Memory B cell (primary cell): ENCODE measurements around the gene CAMK1D.
"Not testable (repeated sequence)": the region's sequence is repeated elsewhere in the genome, so short reads cannot be mapped to it uniquely, and the experiment has no call there.

Source experiments
- ATAC-seq: fragments of 150-1000 bp; cut with Tn5 transposase; 2 replicates; pipeline ENCODE4 v1.10.0; 2021; ENCODE audit warnings: low read depth, mild to moderate bottlenecking, moderate library complexity
- DNase-seq, 2 donors: peaks; one replicate each; pipeline ENCODE4 v3.0.0; 2022; ENCODE audit warnings: low spot score in 2 of 2
- H3K27ac Mint-ChIP-seq: one replicate; pipeline ENCODE4 v1.8.0; 2022; ENCODE audit warnings: mild to moderate bottlenecking, moderate library complexity, mixed read lengths
- H3K27me3 Mint-ChIP-seq: one replicate; pipeline ENCODE4 v1.8.0; 2022; ENCODE audit warnings: mixed read lengths
- H3K36me3 Mint-ChIP-seq: one replicate; pipeline ENCODE4 v1.8.0; 2022; ENCODE audit warnings: mild to moderate bottlenecking, mixed read lengths
- H3K4me1 Mint-ChIP-seq: one replicate; pipeline ENCODE4 v1.8.0; 2022; ENCODE audit warnings: mixed read lengths
- H3K4me3 Mint-ChIP-seq: one replicate; pipeline ENCODE4 v1.8.0; 2022; ENCODE audit warnings: mild to moderate bottlenecking, moderate library complexity, mixed read lengths
- H3K9me3 Mint-ChIP-seq: one replicate; pipeline ENCODE4 v1.8.0; 2022; ENCODE audit warnings: mixed read lengths

The CAMK1D gene

GRCh38 chr10:12533151-12533550 is 183.8 kb downstream of the CAMK1D start:
- Mint-ChIP-seq H3K36me3 (peaks cover 18% of the 10 kb centered on the region), H3K27ac (peak overlapping the region; percentile 35), H3K27me3 (no peaks in the 10 kb centered on the region), H3K4me3 (no peak overlapping the region), H3K4me1 (peaks cover 23% of the 10 kb centered on the region), H3K9me3 (peaks cover 2% of the 10 kb centered on the region)
- ATAC-seq: no peak
- DNase-seq: no peak

DNA sequence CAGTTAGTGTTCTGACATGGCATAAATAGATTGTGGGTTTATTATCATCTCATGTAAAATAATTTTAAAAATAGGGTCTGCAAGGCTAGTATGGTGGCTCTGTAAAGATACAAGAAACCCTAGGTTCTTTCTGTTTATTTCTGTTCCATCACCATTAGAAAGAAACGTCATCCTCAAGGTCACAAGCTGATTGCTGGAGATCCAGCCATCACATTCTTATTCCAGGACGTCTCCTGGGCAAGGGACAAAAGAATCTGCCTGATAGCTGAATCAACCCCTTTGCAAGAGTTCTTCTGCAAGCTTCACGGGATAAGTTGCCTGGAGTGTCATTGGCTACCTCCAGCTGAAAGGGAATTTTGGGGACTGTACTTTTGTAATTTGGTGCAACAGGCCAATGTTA is 184.4 kb downstream of the CAMK1D start:
- DNase-seq: no peak
- Mint-ChIP-seq H3K4me1 (peaks cover 27% of the 10 kb centered on the region), H3K27ac (peak overlapping the region; percentile 35), H3K27me3 (no peaks in the 10 kb centered on the region), H3K4me3 (no peak overlapping the region), H3K36me3 (peaks cover 20% of the 10 kb centered on the region), H3K9me3 (peaks cover 2% of the 10 kb centered on the region)
- ATAC-seq: no peak

- DNase-seq: no peak
- no peak for ATAC-seq
- H3K27ac Mint-ChIP-seq: peak overlapping the region; percentile 84
- peaks cover 20% of the 10 kb centered on the region for H3K36me3 Mint-ChIP-seq
- peaks cover 29% of the 10 kb centered on the region for H3K4me1 Mint-ChIP-seq
- H3K9me3 Mint-ChIP-seq: peaks cover 2% of the 10 kb centered on the region
- H3K4me3 Mint-ChIP-seq: no peak overlapping the region
- H3K27me3 Mint-ChIP-seq: no peaks in the 10 kb centered on the region
Observed at GRCh38 chr10:12534824-12535223, 185.5 kb downstream of the CAMK1D start.

- H3K4me1 Mint-ChIP-seq: peaks cover 36% of the 10 kb centered on the region
- no peak for ATAC-seq
- H3K27ac Mint-ChIP-seq: peak overlapping the region; percentile 84
Observed at GRCh38 chr10:12535656-12536055, 186.3 kb downstream of the CAMK1D start.

DNA sequence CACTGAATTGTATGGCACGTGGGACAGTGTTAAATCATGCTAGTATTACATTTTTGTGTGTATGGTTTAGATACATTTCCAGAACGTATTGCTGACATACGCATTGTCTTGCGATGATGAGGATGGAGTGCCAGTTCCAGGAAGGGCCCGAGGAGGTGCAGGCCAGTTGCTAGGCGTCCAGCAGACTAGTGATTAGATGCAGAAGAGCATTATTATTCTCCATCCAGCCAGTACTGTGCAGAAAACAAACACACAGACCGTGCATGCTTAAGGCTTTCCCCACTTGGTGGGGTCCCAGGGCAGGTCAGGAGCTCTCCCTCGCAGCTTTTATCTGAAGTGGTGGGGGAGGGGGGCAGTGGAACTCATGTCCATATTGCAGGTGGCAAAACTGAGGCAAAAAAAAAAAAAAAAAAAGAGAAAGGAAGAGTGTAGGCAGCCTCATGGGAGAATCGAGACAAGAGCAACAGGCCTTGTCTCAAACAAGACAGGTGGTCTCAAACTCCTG is 189.2 kb downstream of the CAMK1D start:
- H3K27me3 Mint-ChIP-seq: no peaks in the 10 kb centered on the region
- ATAC-seq (no peak), DNase-seq (no peak)
- H3K27ac Mint-ChIP-seq: peak overlapping the region; percentile 62
- no peak overlapping the region for H3K4me3 Mint-ChIP-seq
- H3K36me3 Mint-ChIP-seq: peaks cover 12% of the 10 kb centered on the region
- H3K4me1 Mint-ChIP-seq: peaks cover 38% of the 10 kb centered on the region
- peaks cover 1% of the 10 kb centered on the region for H3K9me3 Mint-ChIP-seq

More at GRCh38 chr10:12535656-12536055, 186.3 kb downstream of the CAMK1D start:
- Mint-ChIP-seq H3K27me3 (no peaks in the 10 kb centered on the region), H3K9me3 (peaks cover 2% of the 10 kb centered on the region), H3K4me3 (no peak overlapping the region), H3K36me3 (peaks cover 20% of the 10 kb centered on the region)
- DNase-seq: no peak

- Mint-ChIP-seq H3K4me1 (peaks cover 42% of the 10 kb centered on the region), H3K4me3 (no peak overlapping the region), H3K27me3 (no peaks in the 10 kb centered on the region), H3K36me3 (peaks cover 10% of the 10 kb centered on the region), H3K9me3 (peaks cover 1% of the 10 kb centered on the region), H3K27ac (peak overlapping the region; percentile 62)
- ATAC-seq (no peak), DNase-seq (no peak)
Observed at GRCh38 chr10:12539350-12540164, 190.2 kb downstream of the CAMK1D start.

GRCh38 chr10:12540341-12540781 is 191.0 kb downstream of the CAMK1D start:
- H3K27ac Mint-ChIP-seq: peak overlapping the region; percentile 62
- H3K4me3 Mint-ChIP-seq: no peak overlapping the region
- peaks cover 40% of the 10 kb centered on the region for H3K4me1 Mint-ChIP-seq
- ATAC-seq (no peak), DNase-seq (no peak)
- H3K9me3 Mint-ChIP-seq: peaks cover 3% of the 10 kb centered on the region
- H3K27me3 Mint-ChIP-seq: no peaks in the 10 kb centered on the region
- peaks cover 15% of the 10 kb centered on the region for H3K36me3 Mint-ChIP-seq

GRCh38 chr10:12541446-12542067 is 192.2 kb downstream of the CAMK1D start:
- H3K4me3 Mint-ChIP-seq: no peak overlapping the region
- H3K9me3 Mint-ChIP-seq: peaks cover 8% of the 10 kb centered on the region
- no peaks in the 10 kb centered on the region for H3K27me3 Mint-ChIP-seq
- ATAC-seq (peak; percentile 21), DNase-seq (no peak)
- peaks cover 44% of the 10 kb centered on the region for H3K4me1 Mint-ChIP-seq
- H3K27ac Mint-ChIP-seq: peak overlapping the region; percentile 62
- H3K36me3 Mint-ChIP-seq: peaks cover 21% of the 10 kb centered on the region

DNA sequence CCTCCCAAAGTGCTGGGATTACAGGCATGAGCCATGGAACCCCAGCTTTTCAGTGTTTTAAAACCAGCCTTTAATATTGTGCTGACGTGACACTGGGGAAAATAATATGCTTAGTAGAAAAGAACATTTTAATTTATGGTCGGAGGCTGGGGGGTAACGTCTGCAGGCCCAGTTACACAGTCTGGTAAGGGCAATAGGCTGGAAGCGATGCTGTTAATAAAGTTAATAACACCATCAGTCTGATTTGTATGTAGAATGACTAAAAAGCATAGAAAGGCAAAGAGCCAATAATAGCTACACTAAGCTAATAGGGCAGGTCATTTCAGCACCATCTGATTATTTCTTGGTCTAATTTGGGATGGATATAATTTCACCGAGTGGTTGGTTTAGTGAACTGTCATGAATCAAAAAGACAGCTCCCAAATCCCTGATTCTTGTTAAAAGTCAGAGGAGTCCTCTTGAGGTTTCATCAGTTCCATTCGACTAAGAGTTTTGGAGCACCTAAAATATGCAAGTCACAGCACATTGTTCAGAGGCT is 192.9 kb downstream of the CAMK1D start:
- H3K4me3 Mint-ChIP-seq: no peak overlapping the region
- H3K36me3 Mint-ChIP-seq: peaks cover 21% of the 10 kb centered on the region
- H3K27me3 Mint-ChIP-seq: no peaks in the 10 kb centered on the region
- H3K4me1 Mint-ChIP-seq: peaks cover 45% of the 10 kb centered on the region
- H3K27ac Mint-ChIP-seq: peak overlapping the region; percentile 62
- H3K9me3 Mint-ChIP-seq: peaks cover 8% of the 10 kb centered on the region
- ATAC-seq (no peak), DNase-seq (no peak)

DNA sequence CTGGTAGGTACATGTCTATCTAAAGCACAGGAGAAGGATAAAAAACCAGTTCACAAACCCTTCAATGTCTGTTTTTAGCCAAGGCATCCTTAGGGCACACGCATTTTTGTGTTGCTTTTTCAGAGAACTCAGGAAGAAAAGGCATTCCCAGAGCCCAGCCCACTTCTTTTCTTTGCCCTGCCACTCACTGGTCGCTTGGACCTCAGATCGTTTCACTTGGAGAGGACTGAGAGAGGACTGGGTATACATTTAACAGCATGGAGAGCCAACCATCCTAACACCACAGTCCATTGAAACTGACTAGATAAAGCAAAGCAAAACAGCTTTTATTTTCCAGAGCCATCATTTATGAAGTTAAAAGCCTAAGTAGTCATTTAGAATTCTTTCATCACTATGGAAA is 194.2 kb downstream of the CAMK1D start:
- H3K27me3 Mint-ChIP-seq: no peaks in the 10 kb centered on the region
- H3K4me1 Mint-ChIP-seq: peaks cover 44% of the 10 kb centered on the region
- peaks cover 20% of the 10 kb centered on the region for H3K36me3 Mint-ChIP-seq
- no peak for ATAC-seq
- DNase-seq: no peak
- no peak overlapping the region for H3K27ac Mint-ChIP-seq
- H3K4me3 Mint-ChIP-seq: no peak overlapping the region
- peaks cover 8% of the 10 kb centered on the region for H3K9me3 Mint-ChIP-seq

- ATAC-seq: not testable (repeated sequence)
Observed at GRCh38 chr10:12546160-12546802, 196.9 kb downstream of the CAMK1D start.

DNA sequence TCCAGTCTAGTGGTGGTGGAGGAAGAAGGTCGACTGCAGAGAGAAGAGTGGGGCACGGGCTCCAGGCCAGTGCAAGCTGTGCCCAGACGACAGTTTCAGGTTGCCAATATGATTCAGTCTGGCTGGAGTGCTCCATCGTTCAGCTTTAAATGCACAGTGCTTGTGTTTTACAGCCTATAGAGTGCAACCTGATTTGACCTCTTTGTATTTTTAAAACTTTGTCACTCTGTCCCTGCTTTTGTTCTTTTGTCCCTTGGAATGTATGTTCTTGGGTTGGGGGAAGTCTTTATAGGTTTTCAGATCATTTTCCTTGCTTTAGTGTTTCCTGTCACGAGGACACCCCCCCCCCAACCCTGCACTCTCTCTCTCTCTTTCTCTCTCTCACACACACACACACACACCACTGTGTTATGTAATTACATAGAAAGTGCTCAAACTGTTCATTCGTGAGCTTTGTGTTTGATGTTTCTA is 198.0 kb downstream of the CAMK1D start:
- Mint-ChIP-seq H3K27ac (peak overlapping the region; percentile 77), H3K9me3 (peaks cover 6% of the 10 kb centered on the region), H3K4me3 (no peak overlapping the region), H3K4me1 (peaks cover 41% of the 10 kb centered on the region), H3K36me3 (peaks cover 17% of the 10 kb centered on the region), H3K27me3 (no peaks in the 10 kb centered on the region)
- no peak for DNase-seq
- ATAC-seq: no peak

More at GRCh38 chr10:12546160-12546802, 196.9 kb downstream of the CAMK1D start:
- H3K4me3 Mint-ChIP-seq, DNase-seq, H3K9me3 Mint-ChIP-seq, H3K27me3 Mint-ChIP-seq: not testable (repeated sequence)
- peak overlapping the region; percentile 11 for H3K27ac Mint-ChIP-seq
- peaks cover 21% of the 10 kb centered on the region for H3K36me3 Mint-ChIP-seq
- H3K4me1 Mint-ChIP-seq: peaks cover 46% of the 10 kb centered on the region

GRCh38 chr10:12549297-12549696 is 199.9 kb downstream of the CAMK1D start:
- no peak for DNase-seq
- H3K27ac Mint-ChIP-seq: peak overlapping the region; percentile 29
- no peak overlapping the region for H3K4me3 Mint-ChIP-seq
- peak; percentile 59 for ATAC-seq
- peaks cover 39% of the 10 kb centered on the region for H3K4me1 Mint-ChIP-seq
- peaks cover 6% of the 10 kb centered on the region for H3K9me3 Mint-ChIP-seq
- H3K27me3 Mint-ChIP-seq: no peaks in the 10 kb centered on the region
- peaks cover 20% of the 10 kb centered on the region for H3K36me3 Mint-ChIP-seq
